WTC11 (cell line): Measurements from ENCODE around the gene SLC39A3.

Experiments
- CTCF ChIP-seq: fragments of 200-600 bp; IDR thresholded peaks from 2 replicates; pipeline ENCODE4 v1.8.0; 2022; ENCODE audit warnings: antibody characterized with exemption
- E2F4 ChIP-seq: sonication (generic); formaldehyde crosslinking; IDR thresholded peaks from 2 replicates; pipeline ENCODE4 v1.8.1; 2022; ENCODE audit warnings: low read depth, mild to moderate bottlenecking, moderate library complexity, missing genetic modification reagents, borderline replicate concordance
- MAX ChIP-seq: sonication (generic); formaldehyde crosslinking; IDR thresholded peaks from 2 replicates; pipeline ENCODE4 v1.8.0; 2022; ENCODE audit warnings: mild to moderate bottlenecking, missing genetic modification reagents
- NFYB ChIP-seq: sonication (generic); formaldehyde crosslinking; conservative IDR thresholded peaks from 2 replicates; pipeline ENCODE4 v1.8.0; 2022; ENCODE audit warnings: low read depth, missing genetic modification reagents
- SMAD4 ChIP-seq: sonication (generic); formaldehyde crosslinking; IDR thresholded peaks from 2 replicates; pipeline ENCODE4 v1.8.0; 2022; ENCODE audit warnings: mild to moderate bottlenecking, missing genetic modification reagents
- SP1 ChIP-seq: sonication (generic); formaldehyde crosslinking; conservative IDR thresholded peaks from 2 replicates; pipeline ENCODE4 v1.8.1; 2022; ENCODE audit warnings: missing genetic modification reagents
- TEAD4 ChIP-seq: sonication (generic); formaldehyde crosslinking; IDR thresholded peaks from 2 replicates; pipeline ENCODE4 v1.8.0; 2022; ENCODE audit warnings: mild to moderate bottlenecking, missing genetic modification reagents
- USF1 ChIP-seq: sonication (generic); formaldehyde crosslinking; IDR thresholded peaks from 2 replicates; pipeline ENCODE4 v1.8.0; 2022; ENCODE audit warnings: mild to moderate bottlenecking, missing genetic modification reagents
- ZNF263 ChIP-seq: sonication (generic); formaldehyde crosslinking; IDR thresholded peaks from 2 replicates; pipeline ENCODE4 v1.8.1; 2022; ENCODE audit warnings: low read depth, mild to moderate bottlenecking, moderate library complexity, missing genetic modification reagents
- ZNF317 ChIP-seq: sonication (generic); formaldehyde crosslinking; IDR thresholded peaks from 2 replicates; pipeline ENCODE4 v1.8.1; 2023; ENCODE audit warnings: low read depth, mild to moderate bottlenecking, moderate library complexity, missing genetic modification reagents, borderline replicate concordance
- ZNF423 ChIP-seq: fragments of 250-450 bp; sonication (Bioruptor Pico); IDR thresholded peaks from 2 replicates; pipeline ENCODE4 v2.1.2; 2022; ENCODE audit warnings: mild to moderate bottlenecking, moderate library complexity
- TF ChIP-seq, protein P1 (sequence below): sonication (generic); formaldehyde crosslinking; IDR thresholded peaks from 2 replicates; pipeline ENCODE4 v1.8.1; 2023; ENCODE audit warnings: mild to moderate bottlenecking, missing genetic modification reagents, borderline replicate concordance
- TF ChIP-seq, protein P2 (sequence below): sonication (generic); formaldehyde crosslinking; IDR thresholded peaks from 2 replicates; pipeline ENCODE4 v1.8.1; 2023; ENCODE audit warnings: mild to moderate bottlenecking, missing genetic modification reagents
- TF ChIP-seq, protein P3 (sequence below): sonication (generic); formaldehyde crosslinking; IDR thresholded peaks from 2 replicates; pipeline ENCODE4 v1.8.0; 2023; ENCODE audit warnings: missing genetic modification reagents, mild to moderate bottlenecking, borderline replicate concordance

DNA sequence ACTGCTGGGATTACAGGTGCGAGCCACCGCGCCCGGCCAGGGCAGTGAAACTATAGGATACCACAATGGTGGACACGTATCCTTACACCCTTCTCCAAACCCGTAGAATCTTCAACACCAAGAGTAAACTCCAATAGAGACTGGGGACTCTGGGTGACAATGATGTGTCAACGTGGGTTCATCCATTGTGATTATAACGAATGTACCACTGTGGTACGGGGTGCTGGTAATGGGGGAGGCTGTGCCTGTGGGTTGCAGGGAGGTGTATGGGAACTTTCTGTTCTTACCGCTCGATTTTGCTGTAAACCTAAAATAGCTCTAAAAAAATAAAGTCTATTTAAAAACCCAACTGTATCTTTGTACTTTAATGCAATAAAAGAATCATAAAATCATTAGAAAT is 49.0 kb downstream of the SLC39A3 start:
- TF ChIP-seq, protein P1, sequence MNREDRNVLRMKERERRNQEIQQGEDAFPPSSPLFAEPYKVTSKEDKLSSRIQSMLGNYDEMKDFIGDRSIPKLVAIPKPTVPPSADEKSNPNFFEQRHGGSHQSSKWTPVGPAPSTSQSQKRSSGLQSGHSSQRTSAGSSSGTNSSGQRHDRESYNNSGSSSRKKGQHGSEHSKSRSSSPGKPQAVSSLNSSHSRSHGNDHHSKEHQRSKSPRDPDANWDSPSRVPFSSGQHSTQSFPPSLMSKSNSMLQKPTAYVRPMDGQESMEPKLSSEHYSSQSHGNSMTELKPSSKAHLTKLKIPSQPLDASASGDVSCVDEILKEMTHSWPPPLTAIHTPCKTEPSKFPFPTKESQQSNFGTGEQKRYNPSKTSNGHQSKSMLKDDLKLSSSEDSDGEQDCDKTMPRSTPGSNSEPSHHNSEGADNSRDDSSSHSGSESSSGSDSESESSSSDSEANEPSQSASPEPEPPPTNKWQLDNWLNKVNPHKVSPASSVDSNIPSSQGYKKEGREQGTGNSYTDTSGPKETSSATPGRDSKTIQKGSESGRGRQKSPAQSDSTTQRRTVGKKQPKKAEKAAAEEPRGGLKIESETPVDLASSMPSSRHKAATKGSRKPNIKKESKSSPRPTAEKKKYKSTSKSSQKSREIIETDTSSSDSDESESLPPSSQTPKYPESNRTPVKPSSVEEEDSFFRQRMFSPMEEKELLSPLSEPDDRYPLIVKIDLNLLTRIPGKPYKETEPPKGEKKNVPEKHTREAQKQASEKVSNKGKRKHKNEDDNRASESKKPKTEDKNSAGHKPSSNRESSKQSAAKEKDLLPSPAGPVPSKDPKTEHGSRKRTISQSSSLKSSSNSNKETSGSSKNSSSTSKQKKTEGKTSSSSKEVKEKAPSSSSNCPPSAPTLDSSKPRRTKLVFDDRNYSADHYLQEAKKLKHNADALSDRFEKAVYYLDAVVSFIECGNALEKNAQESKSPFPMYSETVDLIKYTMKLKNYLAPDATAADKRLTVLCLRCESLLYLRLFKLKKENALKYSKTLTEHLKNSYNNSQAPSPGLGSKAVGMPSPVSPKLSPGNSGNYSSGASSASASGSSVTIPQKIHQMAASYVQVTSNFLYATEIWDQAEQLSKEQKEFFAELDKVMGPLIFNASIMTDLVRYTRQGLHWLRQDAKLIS (CRISPR knock-in tag): no peak
- TF ChIP-seq, protein P2, sequence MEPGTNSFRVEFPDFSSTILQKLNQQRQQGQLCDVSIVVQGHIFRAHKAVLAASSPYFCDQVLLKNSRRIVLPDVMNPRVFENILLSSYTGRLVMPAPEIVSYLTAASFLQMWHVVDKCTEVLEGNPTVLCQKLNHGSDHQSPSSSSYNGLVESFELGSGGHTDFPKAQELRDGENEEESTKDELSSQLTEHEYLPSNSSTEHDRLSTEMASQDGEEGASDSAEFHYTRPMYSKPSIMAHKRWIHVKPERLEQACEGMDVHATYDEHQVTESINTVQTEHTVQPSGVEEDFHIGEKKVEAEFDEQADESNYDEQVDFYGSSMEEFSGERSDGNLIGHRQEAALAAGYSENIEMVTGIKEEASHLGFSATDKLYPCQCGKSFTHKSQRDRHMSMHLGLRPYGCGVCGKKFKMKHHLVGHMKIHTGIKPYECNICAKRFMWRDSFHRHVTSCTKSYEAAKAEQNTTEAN: no peak
- TF ChIP-seq SP1 (CRISPR knock-in tag): no peak
- TF ChIP-seq MAX (CRISPR knock-in tag): no peak
- no peak for TF ChIP-seq NFYB (CRISPR knock-in tag)
- TF ChIP-seq E2F4: no peak
- no peak for TF ChIP-seq CTCF
- TF ChIP-seq ZNF317: no peak
- no peak for TF ChIP-seq TEAD4 (CRISPR knock-in tag)
- TF ChIP-seq ZNF263 (CRISPR knock-in tag): no peak
- no peak for TF ChIP-seq USF1
- TF ChIP-seq, protein P3, sequence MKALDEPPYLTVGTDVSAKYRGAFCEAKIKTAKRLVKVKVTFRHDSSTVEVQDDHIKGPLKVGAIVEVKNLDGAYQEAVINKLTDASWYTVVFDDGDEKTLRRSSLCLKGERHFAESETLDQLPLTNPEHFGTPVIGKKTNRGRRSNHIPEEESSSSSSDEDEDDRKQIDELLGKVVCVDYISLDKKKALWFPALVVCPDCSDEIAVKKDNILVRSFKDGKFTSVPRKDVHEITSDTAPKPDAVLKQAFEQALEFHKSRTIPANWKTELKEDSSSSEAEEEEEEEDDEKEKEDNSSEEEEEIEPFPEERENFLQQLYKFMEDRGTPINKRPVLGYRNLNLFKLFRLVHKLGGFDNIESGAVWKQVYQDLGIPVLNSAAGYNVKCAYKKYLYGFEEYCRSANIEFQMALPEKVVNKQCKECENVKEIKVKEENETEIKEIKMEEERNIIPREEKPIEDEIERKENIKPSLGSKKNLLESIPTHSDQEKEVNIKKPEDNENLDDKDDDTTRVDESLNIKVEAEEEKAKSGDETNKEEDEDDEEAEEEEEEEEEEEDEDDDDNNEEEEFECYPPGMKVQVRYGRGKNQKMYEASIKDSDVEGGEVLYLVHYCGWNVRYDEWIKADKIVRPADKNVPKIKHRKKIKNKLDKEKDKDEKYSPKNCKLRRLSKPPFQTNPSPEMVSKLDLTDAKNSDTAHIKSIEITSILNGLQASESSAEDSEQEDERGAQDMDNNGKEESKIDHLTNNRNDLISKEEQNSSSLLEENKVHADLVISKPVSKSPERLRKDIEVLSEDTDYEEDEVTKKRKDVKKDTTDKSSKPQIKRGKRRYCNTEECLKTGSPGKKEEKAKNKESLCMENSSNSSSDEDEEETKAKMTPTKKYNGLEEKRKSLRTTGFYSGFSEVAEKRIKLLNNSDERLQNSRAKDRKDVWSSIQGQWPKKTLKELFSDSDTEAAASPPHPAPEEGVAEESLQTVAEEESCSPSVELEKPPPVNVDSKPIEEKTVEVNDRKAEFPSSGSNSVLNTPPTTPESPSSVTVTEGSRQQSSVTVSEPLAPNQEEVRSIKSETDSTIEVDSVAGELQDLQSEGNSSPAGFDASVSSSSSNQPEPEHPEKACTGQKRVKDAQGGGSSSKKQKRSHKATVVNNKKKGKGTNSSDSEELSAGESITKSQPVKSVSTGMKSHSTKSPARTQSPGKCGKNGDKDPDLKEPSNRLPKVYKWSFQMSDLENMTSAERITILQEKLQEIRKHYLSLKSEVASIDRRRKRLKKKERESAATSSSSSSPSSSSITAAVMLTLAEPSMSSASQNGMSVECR (CRISPR knock-in tag): no peak
- no peak for TF ChIP-seq ZNF423 (CRISPR knock-in tag)
- no peak for TF ChIP-seq SMAD4 (CRISPR knock-in tag)
